Vagina (tissue), 2 donors: ENCODE results near the gene GADD45B. TPM values are rescaled to one million over a fixed set of nuclear protein-coding genes. Genes with fewer than 3 reads are reported as not detected.

Source experiments
- DNase-seq, 2 donors: peaks; one replicate each; pipeline ENCODE4 v3.0.0-alpha.2; 2017; ENCODE audit errors: extremely low spot score in 2 of 2
- H3K27ac ChIP-seq: fragments of 200-600 bp; sonication (generic); one replicate; pipeline ENCODE4 v1.5.1; 2019
- H3K27me3 ChIP-seq: fragments of 200-600 bp; sonication (generic); one replicate; pipeline ENCODE4 v1.5.1; 2019
- H3K36me3 ChIP-seq, 2 donors: fragments of 200-600 bp; sonication (generic); one replicate each; pipeline ENCODE4 v1.5.1; 2017 to 2019
- H3K4me1 ChIP-seq: fragments of 200-600 bp; sonication (generic); one replicate; pipeline ENCODE4 v1.5.1; 2019
- H3K4me3 ChIP-seq, 2 donors: fragments of 200-600 bp; sonication (generic); 1 replicate in 1 of 2; 2 replicates in 1 of 2; pipeline ENCODE4 v1.5.1; 2016 to 2019
- H3K9me3 ChIP-seq: fragments of 200-600 bp; sonication (generic); one replicate; pipeline ENCODE4 v1.5.1; 2019
- POLR2A ChIP-seq, 2 donors: fragments of 450-650 bp; IDR thresholded peaks; one replicate each; pipeline ENCODE4 v1.6.1; 2017; ENCODE audit warnings: antibody characterized with exemption in 2 of 2, mild to moderate bottlenecking in 2 of 2, moderate library complexity in 2 of 2
- POLR2AphosphoS5 ChIP-seq, 2 donors: sonication (generic); formaldehyde crosslinking; IDR thresholded peaks; one replicate each; pipeline ENCODE4 v1.9.0; 2017; ENCODE audit warnings: antibody characterized with exemption in 2 of 2, mild to moderate bottlenecking in 2 of 2, low read depth in 1 of 2; ENCODE audit not compliant: insufficient read depth in 1 of 2
- intact Hi-C: fragments of 100-400 bp; cut with DNase I; formaldehyde crosslinking; loops from one replicate; pipeline ENCODE4 v1.15.1; 2023
- total RNA-seq: library from RNA; depleted of rRNA; stranded (reverse); fragments of >200 nt; gene quantifications from one replicate; pipeline ENCODE4 v1.2.3, GENCODE V29; 2016
- TF ChIP-seq, protein P1 (sequence below), 3 experiments: fragments of 450-650 bp in 2 of 3; fragments of 200-600 bp in 1 of 3; sonication (generic) in 1 of 3; IDR thresholded peaks; one replicate each; pipeline ENCODE4 v1.5.1; 2017 to 2019; ENCODE audit warnings: antibody characterized with exemption in 3 of 3, mild to moderate bottlenecking in 2 of 3, moderate library complexity in 2 of 3

GADD45B gene
- total RNA-seq, 1 donor from 2014 or later: 181 TPM

DNA sequence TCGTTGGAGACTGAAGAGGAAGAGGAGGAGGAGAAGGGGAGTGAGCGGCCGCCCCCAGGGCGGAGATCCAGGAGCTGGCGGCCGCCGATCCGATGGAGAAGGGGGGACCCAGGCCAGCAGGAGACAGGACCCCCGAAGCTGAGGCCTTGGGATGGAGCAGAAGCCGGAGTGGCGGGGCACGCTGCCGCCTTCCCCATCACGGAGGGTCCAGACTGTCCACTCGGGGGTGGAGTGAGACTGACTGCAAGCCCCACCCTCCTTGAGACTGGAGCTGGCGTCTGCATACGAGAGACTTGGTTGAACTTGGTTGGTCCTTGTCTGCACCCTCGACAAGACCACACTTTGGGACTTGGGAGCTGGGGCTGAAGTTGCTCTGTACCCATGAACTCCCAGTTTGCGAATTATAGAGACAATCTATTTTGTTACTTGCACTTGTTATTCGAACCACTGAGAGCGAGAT lies 1.8 kb downstream of the GADD45B start:
- intact Hi-C loops: loop anchor here (2.0 kb wide), 2 partner anchors 67 to 125 kb away; no protein-coding TSS in a partner anchor
- DNase-seq: no peak
- H3K4me1 ChIP-seq: peaks cover 41% of the 10 kb centered on the region

DNA sequence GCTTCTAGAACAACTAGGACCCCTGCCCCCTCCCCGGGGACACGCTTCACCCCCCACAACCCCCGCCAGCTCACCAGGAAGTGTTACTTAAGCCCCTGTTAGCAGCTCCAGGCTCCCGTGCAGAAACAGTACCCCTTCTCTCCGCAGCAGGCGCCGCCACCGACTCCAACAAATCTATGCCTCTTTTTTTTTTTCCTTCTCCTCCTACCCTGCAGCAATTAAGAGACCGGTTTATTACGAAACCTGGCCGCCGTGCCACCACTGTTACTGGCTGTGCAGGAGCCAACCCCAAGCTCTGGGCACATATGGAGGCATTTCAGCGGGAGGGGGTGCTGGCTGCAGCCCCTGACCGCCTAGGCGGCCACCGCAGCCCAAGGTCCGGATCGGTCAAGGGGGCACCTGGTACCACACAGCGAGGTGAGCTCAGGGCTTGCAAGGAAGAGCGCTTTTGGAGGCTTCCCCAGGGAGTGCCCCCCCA lies 2.4 kb downstream of the GADD45B start:
- peaks cover 41% of the 10 kb centered on the region for H3K4me1 ChIP-seq
- DNase-seq: no peak

More for the DNA sequence above, 1.8 kb downstream of the GADD45B start:
- Histone ChIP-seq H3K36me3 (no peaks in the 10 kb centered on the region), H3K27me3 (no peaks in the 10 kb centered on the region), H3K4me3 (peak overlapping the region; percentile 62 to 98), H3K27ac (peak overlapping the region; percentile 85), H3K9me3 (no peaks in the 10 kb centered on the region)
- TF ChIP-seq, protein P1, sequence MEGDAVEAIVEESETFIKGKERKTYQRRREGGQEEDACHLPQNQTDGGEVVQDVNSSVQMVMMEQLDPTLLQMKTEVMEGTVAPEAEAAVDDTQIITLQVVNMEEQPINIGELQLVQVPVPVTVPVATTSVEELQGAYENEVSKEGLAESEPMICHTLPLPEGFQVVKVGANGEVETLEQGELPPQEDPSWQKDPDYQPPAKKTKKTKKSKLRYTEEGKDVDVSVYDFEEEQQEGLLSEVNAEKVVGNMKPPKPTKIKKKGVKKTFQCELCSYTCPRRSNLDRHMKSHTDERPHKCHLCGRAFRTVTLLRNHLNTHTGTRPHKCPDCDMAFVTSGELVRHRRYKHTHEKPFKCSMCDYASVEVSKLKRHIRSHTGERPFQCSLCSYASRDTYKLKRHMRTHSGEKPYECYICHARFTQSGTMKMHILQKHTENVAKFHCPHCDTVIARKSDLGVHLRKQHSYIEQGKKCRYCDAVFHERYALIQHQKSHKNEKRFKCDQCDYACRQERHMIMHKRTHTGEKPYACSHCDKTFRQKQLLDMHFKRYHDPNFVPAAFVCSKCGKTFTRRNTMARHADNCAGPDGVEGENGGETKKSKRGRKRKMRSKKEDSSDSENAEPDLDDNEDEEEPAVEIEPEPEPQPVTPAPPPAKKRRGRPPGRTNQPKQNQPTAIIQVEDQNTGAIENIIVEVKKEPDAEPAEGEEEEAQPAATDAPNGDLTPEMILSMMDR (IDR thresholded peaks at IDR 0.05): no peak
- TF ChIP-seq POLR2AphosphoS5 (IDR thresholded peaks at IDR 0.05; ENCODE audit: insufficient read depth in 1 of 2, low read depth in 1 of 2) (no peak), POLR2A (IDR thresholded peaks at IDR 0.05) (no peak)

DNA sequence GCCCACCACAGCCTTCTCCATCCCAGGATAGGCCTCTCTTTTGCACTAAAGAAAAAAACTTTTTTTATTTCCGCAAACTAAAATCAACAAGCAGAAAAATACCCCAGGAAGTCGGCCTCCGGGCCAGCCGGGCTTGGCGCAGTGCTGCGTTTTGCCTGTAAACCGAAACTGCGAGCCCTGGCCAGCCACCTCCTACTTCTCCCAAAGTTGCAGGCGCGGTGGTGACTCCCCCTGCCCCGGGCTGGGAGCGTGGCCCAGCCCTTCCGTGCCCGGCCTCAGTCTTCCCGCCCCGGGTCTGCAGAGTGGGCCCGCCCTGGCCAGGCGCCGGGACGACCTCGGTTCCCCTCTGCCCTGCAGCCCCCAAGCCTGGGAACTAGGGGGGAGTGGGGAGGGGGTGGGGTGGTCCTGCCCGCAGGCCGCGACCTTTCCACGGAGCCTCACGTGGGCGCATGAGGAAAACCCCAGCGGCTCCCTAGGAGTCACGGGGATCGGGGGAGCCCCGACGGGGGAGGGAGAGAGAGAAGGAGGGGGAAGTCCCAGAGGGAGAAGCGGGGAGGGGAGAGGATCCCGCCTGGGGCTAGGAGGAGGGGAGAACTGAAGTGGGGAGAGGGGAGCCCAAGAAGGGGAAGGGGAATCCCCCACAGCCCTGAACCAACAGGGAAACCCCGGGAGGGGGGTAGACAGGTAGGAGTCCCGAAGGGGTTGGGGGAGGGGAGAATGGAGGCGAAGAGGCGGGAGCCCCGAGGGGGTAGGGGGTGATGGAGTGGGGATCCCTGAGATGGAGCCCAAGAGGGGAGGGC lies 3.0 kb downstream of the GADD45B start:
- Histone ChIP-seq H3K4me1 (peaks cover 41% of the 10 kb centered on the region), H3K4me3 (peak overlapping the region; percentile 62 to 98), H3K27me3 (no peaks in the 10 kb centered on the region), H3K36me3 (no peaks in the 10 kb centered on the region), H3K27ac (peak overlapping the region; percentile 85), H3K9me3 (no peaks in the 10 kb centered on the region)
- DNase-seq: no peak
- intact Hi-C loops: loop anchor here (2.0 kb wide), 1 partner anchor 124 kb away; no protein-coding TSS in a partner anchor
- TF ChIP-seq, protein P1 (IDR thresholded peaks at IDR 0.05): no peak
- TF ChIP-seq POLR2A (IDR thresholded peaks at IDR 0.05): no peak
- peak in 1 of 2 donors; percentile 65 for TF ChIP-seq POLR2AphosphoS5 (IDR thresholded peaks at IDR 0.05; ENCODE audit: insufficient read depth in 1 of 2, low read depth in 1 of 2)

More for the DNA sequence above, 2.4 kb downstream of the GADD45B start:
- no peaks in the 10 kb centered on the region for H3K36me3 ChIP-seq
- TF ChIP-seq POLR2A (IDR thresholded peaks at IDR 0.05) (no peak), POLR2AphosphoS5 (IDR thresholded peaks at IDR 0.05; ENCODE audit: insufficient read depth in 1 of 2, low read depth in 1 of 2) (peak; percentile 31 to 77)
- TF ChIP-seq, protein P1 (IDR thresholded peaks at IDR 0.05): no peak
- H3K27ac ChIP-seq: peak overlapping the region; percentile 85
- peak overlapping the region; percentile 62 to 98 for H3K4me3 ChIP-seq
- H3K9me3 ChIP-seq: no peaks in the 10 kb centered on the region
- intact Hi-C loops: loop anchor here (2.0 kb wide), 1 partner anchor 124 kb away; no protein-coding TSS in a partner anchor
- no peaks in the 10 kb centered on the region for H3K27me3 ChIP-seq

DNA sequence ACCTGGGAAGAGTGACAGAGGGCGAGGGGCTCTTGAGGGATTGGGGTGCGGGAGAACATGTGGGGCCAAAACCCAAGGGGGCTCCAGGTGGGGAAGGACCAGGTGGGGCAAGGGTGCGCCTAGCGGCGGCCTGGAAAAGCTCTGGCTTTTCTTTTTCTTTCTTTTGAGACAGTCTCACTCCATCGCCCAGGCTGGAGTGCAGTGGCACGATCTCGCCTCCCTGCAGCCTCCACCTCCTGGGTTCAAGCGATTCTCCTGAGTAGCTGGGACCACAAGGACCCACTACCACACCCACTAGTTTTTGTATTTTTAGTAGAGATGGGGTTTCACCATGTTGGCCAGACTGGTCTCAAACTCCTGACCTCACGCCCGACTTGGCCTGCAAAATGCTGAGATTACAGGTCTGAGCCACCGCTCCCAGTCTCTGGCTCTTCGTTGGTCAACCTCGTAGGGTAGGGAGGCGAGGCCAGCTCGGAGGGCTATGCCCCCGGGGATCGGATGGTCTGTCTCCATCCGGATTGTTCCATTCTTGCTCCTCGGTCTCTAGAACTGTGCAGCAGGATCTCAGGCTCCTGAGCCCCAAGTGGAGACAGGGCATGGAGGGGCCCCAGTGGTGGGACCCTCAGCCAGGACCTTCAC lies 3.7 kb downstream of the GADD45B start:
- no peaks in the 10 kb centered on the region for H3K9me3 ChIP-seq
- no peak for DNase-seq
- peak overlapping the region; percentile 62 to 98 for H3K4me3 ChIP-seq
- TF ChIP-seq POLR2A (IDR thresholded peaks at IDR 0.05): no peak
- peak overlapping the region; percentile 85 for H3K27ac ChIP-seq
- no peaks in the 10 kb centered on the region for H3K27me3 ChIP-seq
- intact Hi-C loops: loop anchor here (2.0 kb wide), 1 partner anchor 123 kb away; no protein-coding TSS in a partner anchor
- no peaks in the 10 kb centered on the region for H3K36me3 ChIP-seq
- peaks cover 41% of the 10 kb centered on the region for H3K4me1 ChIP-seq

DNA sequence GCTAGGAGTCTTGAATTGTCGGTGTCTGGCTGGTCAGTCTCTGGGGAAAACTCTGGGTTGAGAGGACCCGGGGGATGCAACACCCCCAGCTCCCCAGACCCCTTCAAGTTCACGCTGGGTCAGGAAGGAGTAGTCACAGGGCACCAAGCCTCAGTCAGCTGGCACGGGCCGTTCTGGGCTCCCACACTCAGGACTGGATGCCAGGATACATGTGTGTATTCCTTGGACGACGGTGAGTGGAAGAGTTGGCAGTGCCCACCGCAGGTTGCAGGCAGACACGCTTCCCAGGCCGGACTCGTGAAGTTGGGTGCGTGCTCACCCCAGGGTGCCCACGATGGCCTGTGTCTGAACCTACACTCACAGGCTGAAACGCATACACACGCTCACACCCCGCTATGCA lies 5.5 kb downstream of the GADD45B start:
- Histone ChIP-seq H3K4me3 (no peak overlapping the region), H3K4me1 (peaks cover 31% of the 10 kb centered on the region), H3K27ac (no peak overlapping the region), H3K9me3 (no peaks in the 10 kb centered on the region), H3K36me3 (no peaks in the 10 kb centered on the region), H3K27me3 (no peaks in the 10 kb centered on the region)
- no peak for DNase-seq
- TF ChIP-seq POLR2AphosphoS5 (IDR thresholded peaks at IDR 0.05; ENCODE audit: insufficient read depth in 1 of 2, low read depth in 1 of 2): no peak
- TF ChIP-seq, protein P1 (IDR thresholded peaks at IDR 0.05): no peak
- TF ChIP-seq POLR2A (IDR thresholded peaks at IDR 0.05): no peak
- intact Hi-C loops: no loop called here
